Measurements from ENCODE around the gene MYEOV. TPM values are rescaled to one million over a fixed set of nuclear protein-coding genes. Genes with fewer than 3 reads are reported as not detected.

MYEOV gene
- total RNA-seq, 1 experiment from 2014 or later: 1.4 TPM

DNA sequence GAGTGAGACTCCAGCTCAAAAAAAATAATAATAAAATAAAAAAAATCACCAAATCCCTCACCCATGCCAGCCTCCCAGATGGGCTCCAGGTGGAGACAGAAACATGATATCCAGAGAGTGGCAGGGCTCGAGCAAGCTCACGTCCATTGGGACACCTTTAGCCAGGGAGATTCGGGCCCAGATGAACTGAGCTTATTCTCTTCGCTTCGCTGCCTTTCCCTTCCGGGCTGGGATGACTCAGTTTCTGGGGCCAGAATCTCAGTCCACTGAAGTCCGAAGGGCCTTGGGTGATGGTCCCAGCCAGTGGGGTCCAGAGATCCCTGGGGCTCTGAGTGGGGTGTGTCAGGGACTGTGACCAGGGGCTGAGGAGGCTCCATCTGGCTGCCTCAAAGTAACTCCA is 23.0 kb upstream of the MYEOV start:
- DNase-seq (ENCODE audit: low spot score) (no peak), ATAC-seq (no peak)
- peaks cover 7% of the 10 kb centered on the region; the same call in 1 of the 2 replicates for H3K9me3 Mint-ChIP-seq
- ChIA-PET CTCF (interaction anchor here (0.6 to 1.6 kb wide), 5 partner anchors 22 to 369 kb away, joined by 3 to 6 read pairs (median 3); no protein-coding TSS in a partner anchor), POLR2A (no interaction called here)
- no peak overlapping the region for H3K4me3 Mint-ChIP-seq
- no peaks in the 10 kb centered on the region for H3K4me1 Mint-ChIP-seq
- H3K27me3 Mint-ChIP-seq (ENCODE audit: low read depth): no peaks in the 10 kb centered on the region; the same call in 1 of the 2 replicates
- no peak for TF ChIP-seq KAT7 (CRISPR knock-in tag; IDR thresholded peaks at IDR 0.05; ENCODE audit: borderline replicate concordance)
- no peak for TF ChIP-seq FOXK1 (CRISPR knock-in tag; IDR thresholded peaks at IDR 0.05)
- TF ChIP-seq, protein P1, sequence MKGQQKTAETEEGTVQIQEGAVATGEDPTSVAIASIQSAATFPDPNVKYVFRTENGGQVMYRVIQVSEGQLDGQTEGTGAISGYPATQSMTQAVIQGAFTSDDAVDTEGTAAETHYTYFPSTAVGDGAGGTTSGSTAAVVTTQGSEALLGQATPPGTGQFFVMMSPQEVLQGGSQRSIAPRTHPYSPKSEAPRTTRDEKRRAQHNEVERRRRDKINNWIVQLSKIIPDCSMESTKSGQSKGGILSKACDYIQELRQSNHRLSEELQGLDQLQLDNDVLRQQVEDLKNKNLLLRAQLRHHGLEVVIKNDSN (CRISPR knock-in tag; IDR thresholded peaks at IDR 0.05): no peak
- TF ChIP-seq, protein P2, sequence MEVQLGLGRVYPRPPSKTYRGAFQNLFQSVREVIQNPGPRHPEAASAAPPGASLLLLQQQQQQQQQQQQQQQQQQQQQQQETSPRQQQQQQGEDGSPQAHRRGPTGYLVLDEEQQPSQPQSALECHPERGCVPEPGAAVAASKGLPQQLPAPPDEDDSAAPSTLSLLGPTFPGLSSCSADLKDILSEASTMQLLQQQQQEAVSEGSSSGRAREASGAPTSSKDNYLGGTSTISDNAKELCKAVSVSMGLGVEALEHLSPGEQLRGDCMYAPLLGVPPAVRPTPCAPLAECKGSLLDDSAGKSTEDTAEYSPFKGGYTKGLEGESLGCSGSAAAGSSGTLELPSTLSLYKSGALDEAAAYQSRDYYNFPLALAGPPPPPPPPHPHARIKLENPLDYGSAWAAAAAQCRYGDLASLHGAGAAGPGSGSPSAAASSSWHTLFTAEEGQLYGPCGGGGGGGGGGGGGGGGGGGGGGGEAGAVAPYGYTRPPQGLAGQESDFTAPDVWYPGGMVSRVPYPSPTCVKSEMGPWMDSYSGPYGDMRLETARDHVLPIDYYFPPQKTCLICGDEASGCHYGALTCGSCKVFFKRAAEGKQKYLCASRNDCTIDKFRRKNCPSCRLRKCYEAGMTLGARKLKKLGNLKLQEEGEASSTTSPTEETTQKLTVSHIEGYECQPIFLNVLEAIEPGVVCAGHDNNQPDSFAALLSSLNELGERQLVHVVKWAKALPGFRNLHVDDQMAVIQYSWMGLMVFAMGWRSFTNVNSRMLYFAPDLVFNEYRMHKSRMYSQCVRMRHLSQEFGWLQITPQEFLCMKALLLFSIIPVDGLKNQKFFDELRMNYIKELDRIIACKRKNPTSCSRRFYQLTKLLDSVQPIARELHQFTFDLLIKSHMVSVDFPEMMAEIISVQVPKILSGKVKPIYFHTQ (CRISPR knock-in tag; IDR thresholded peaks at IDR 0.05): no peak
- no peak for TF ChIP-seq GTF2I (CRISPR knock-in tag; conservative IDR thresholded peaks at IDR 0.05)
- TF ChIP-seq EMX1 (CRISPR knock-in tag; IDR thresholded peaks at IDR 0.05): no peak
- no peak for TF ChIP-seq ZBTB21 (CRISPR knock-in tag; IDR thresholded peaks at IDR 0.05; ENCODE audit: borderline replicate concordance)
- TF ChIP-seq MXD4 (CRISPR knock-in tag; IDR thresholded peaks at IDR 0.05; ENCODE audit: borderline replicate concordance): no peak
- TF ChIP-seq PRRX2 (CRISPR knock-in tag; IDR thresholded peaks at IDR 0.05): no peak
- TF ChIP-seq ETV6 (CRISPR knock-in tag; IDR thresholded peaks at IDR 0.05): no peak
- H3K36me3 Mint-ChIP-seq: no peaks in the 10 kb centered on the region
- H3K27ac Mint-ChIP-seq: no peak overlapping the region

DNA sequence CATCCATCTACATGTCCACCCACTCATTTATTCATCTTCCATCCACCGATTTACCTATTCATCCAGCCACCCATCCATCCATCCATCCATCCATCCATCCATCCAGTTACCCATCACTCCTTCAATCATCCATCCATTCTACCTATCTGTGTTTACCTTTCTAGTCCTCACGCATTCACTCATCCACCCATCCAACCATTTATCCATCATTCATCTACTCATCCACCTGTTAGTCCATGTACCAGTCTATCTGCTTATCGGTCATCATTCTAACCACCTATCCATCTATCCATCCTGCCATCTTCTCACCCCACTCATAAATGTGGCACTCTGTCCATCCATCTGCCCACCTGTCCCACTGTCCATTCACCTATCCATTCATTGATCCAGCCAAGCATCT is 21.9 kb upstream of the MYEOV start:
- no peaks in the 10 kb centered on the region for H3K4me1 Mint-ChIP-seq
- peaks cover 4% of the 10 kb centered on the region; the same call in 1 of the 2 replicates for H3K9me3 Mint-ChIP-seq
- no peak for ATAC-seq
- no peak overlapping the region for H3K4me3 Mint-ChIP-seq
- ChIA-PET POLR2A (no interaction called here), CTCF (interaction anchor here (1.5 kb wide), 1 partner anchor 141 kb away, joined by 5 read pairs; no protein-coding TSS in a partner anchor)
- H3K27ac Mint-ChIP-seq: no peak overlapping the region
- no peak for DNase-seq (ENCODE audit: low spot score)
- no peaks in the 10 kb centered on the region for H3K36me3 Mint-ChIP-seq
- no peaks in the 10 kb centered on the region; the same call in 1 of the 2 replicates for H3K27me3 Mint-ChIP-seq (ENCODE audit: low read depth)
- TF ChIP-seq, protein P3, sequence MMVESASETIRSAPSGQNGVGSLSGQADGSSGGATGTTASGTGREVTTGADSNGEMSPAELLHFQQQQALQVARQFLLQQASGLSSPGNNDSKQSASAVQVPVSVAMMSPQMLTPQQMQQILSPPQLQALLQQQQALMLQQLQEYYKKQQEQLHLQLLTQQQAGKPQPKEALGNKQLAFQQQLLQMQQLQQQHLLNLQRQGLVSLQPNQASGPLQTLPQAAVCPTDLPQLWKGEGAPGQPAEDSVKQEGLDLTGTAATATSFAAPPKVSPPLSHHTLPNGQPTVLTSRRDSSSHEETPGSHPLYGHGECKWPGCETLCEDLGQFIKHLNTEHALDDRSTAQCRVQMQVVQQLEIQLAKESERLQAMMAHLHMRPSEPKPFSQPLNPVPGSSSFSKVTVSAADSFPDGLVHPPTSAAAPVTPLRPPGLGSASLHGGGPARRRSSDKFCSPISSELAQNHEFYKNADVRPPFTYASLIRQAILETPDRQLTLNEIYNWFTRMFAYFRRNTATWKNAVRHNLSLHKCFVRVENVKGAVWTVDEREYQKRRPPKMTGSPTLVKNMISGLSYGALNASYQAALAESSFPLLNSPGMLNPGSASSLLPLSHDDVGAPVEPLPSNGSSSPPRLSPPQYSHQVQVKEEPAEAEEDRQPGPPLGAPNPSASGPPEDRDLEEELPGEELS (CRISPR knock-in tag; IDR thresholded peaks at IDR 0.05): no peak
- TF ChIP-seq GABPB1 (CRISPR knock-in tag; IDR thresholded peaks at IDR 0.05) (no peak), ZNF423 (CRISPR knock-in tag; IDR thresholded peaks at IDR 0.05) (no peak), PRRX2 (CRISPR knock-in tag; IDR thresholded peaks at IDR 0.05) (no peak), ETV6 (CRISPR knock-in tag; IDR thresholded peaks at IDR 0.05) (no peak), ESRRA (CRISPR knock-in tag; IDR thresholded peaks at IDR 0.05; ENCODE audit: borderline replicate concordance) (no peak), ELF4 (CRISPR knock-in tag; IDR thresholded peaks at IDR 0.05; ENCODE audit: low read depth) (no peak), CREM (CRISPR knock-in tag; IDR thresholded peaks at IDR 0.05) (no peak), TEAD4 (CRISPR knock-in tag; IDR thresholded peaks at IDR 0.05) (no peak), FOXK1 (CRISPR knock-in tag; IDR thresholded peaks at IDR 0.05) (no peak)
- TF ChIP-seq, protein P4, sequence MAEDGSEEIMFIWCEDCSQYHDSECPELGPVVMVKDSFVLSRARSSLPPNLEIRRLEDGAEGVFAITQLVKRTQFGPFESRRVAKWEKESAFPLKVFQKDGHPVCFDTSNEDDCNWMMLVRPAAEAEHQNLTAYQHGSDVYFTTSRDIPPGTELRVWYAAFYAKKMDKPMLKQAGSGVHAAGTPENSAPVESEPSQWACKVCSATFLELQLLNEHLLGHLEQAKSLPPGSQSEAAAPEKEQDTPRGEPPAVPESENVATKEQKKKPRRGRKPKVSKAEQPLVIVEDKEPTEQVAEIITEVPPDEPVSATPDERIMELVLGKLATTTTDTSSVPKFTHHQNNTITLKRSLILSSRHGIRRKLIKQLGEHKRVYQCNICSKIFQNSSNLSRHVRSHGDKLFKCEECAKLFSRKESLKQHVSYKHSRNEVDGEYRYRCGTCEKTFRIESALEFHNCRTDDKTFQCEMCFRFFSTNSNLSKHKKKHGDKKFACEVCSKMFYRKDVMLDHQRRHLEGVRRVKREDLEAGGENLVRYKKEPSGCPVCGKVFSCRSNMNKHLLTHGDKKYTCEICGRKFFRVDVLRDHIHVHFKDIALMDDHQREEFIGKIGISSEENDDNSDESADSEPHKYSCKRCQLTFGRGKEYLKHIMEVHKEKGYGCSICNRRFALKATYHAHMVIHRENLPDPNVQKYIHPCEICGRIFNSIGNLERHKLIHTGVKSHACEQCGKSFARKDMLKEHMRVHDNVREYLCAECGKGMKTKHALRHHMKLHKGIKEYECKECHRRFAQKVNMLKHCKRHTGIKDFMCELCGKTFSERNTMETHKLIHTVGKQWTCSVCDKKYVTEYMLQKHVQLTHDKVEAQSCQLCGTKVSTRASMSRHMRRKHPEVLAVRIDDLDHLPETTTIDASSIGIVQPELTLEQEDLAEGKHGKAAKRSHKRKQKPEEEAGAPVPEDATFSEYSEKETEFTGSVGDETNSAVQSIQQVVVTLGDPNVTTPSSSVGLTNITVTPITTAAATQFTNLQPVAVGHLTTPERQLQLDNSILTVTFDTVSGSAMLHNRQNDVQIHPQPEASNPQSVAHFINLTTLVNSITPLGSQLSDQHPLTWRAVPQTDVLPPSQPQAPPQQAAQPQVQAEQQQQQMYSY (CRISPR knock-in tag; IDR thresholded peaks at IDR 0.05): no peak
- TF ChIP-seq, protein P5, sequence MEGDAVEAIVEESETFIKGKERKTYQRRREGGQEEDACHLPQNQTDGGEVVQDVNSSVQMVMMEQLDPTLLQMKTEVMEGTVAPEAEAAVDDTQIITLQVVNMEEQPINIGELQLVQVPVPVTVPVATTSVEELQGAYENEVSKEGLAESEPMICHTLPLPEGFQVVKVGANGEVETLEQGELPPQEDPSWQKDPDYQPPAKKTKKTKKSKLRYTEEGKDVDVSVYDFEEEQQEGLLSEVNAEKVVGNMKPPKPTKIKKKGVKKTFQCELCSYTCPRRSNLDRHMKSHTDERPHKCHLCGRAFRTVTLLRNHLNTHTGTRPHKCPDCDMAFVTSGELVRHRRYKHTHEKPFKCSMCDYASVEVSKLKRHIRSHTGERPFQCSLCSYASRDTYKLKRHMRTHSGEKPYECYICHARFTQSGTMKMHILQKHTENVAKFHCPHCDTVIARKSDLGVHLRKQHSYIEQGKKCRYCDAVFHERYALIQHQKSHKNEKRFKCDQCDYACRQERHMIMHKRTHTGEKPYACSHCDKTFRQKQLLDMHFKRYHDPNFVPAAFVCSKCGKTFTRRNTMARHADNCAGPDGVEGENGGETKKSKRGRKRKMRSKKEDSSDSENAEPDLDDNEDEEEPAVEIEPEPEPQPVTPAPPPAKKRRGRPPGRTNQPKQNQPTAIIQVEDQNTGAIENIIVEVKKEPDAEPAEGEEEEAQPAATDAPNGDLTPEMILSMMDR (IDR thresholded peaks at IDR 0.05): no peak
- TF ChIP-seq, protein P6, sequence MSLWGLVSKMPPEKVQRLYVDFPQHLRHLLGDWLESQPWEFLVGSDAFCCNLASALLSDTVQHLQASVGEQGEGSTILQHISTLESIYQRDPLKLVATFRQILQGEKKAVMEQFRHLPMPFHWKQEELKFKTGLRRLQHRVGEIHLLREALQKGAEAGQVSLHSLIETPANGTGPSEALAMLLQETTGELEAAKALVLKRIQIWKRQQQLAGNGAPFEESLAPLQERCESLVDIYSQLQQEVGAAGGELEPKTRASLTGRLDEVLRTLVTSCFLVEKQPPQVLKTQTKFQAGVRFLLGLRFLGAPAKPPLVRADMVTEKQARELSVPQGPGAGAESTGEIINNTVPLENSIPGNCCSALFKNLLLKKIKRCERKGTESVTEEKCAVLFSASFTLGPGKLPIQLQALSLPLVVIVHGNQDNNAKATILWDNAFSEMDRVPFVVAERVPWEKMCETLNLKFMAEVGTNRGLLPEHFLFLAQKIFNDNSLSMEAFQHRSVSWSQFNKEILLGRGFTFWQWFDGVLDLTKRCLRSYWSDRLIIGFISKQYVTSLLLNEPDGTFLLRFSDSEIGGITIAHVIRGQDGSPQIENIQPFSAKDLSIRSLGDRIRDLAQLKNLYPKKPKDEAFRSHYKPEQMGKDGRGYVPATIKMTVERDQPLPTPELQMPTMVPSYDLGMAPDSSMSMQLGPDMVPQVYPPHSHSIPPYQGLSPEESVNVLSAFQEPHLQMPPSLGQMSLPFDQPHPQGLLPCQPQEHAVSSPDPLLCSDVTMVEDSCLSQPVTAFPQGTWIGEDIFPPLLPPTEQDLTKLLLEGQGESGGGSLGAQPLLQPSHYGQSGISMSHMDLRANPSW (CRISPR knock-in tag; conservative IDR thresholded peaks at IDR 0.05; ENCODE audit: low read depth): no peak
- TF ChIP-seq, protein P7, sequence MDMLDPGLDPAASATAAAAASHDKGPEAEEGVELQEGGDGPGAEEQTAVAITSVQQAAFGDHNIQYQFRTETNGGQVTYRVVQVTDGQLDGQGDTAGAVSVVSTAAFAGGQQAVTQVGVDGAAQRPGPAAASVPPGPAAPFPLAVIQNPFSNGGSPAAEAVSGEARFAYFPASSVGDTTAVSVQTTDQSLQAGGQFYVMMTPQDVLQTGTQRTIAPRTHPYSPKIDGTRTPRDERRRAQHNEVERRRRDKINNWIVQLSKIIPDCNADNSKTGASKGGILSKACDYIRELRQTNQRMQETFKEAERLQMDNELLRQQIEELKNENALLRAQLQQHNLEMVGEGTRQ (CRISPR knock-in tag; IDR thresholded peaks at IDR 0.05): no peak

Measured in WTC11 (cell line).